Mesendoderm (in vitro differentiated cells): Measurements from ENCODE around the gene TMEM100.
A peak's percentile ranks its signal among the peaks of the same experiment; 100 is the strongest.

ENCODE experiments used
- DNase-seq: peaks from one replicate; pipeline ENCODE4 v3.0.0; 2013
- H2AK5ac ChIP-seq: 2 replicates; pipeline ENCODE4 v1.6.1; 2013; ENCODE audit warnings: low read length, inconsistent platforms
- H2BK120ac ChIP-seq: 2 replicates; pipeline ENCODE4 v1.6.1; 2013; ENCODE audit warnings: low read depth, mild to moderate bottlenecking, low read length, moderate library complexity, mixed read lengths
- H2BK15ac ChIP-seq: replicated peaks from 2 replicates; pipeline ENCODE4 v1.6.1; 2013; ENCODE audit warnings: low read depth, mild to moderate bottlenecking, moderate library complexity
- H2BK5ac ChIP-seq: 2 replicates; pipeline ENCODE4 v1.6.1; 2013; ENCODE audit warnings: low read length, inconsistent platforms
- H3K18ac ChIP-seq: 2 replicates; pipeline ENCODE4 v1.6.1; 2013; ENCODE audit warnings: mild to moderate bottlenecking, low read length, mixed read lengths
- H3K23ac ChIP-seq: one replicate; pipeline ENCODE4 v1.6.1; 2013; ENCODE audit warnings: low read length
- H3K27ac ChIP-seq: 2 replicates; pipeline ENCODE4 v1.5.1; 2013; ENCODE audit warnings: low read depth, mild to moderate bottlenecking, inconsistent platforms, low read length, moderate library complexity
- H3K27me3 ChIP-seq: 2 replicates; pipeline ENCODE4 v1.6.1; 2013; ENCODE audit warnings: low read length, control low read depth, mild to moderate bottlenecking, inconsistent platforms; ENCODE audit not compliant: insufficient read depth, poor library complexity
- H3K36me3 ChIP-seq: 2 replicates; pipeline ENCODE4 v1.6.1; 2013; ENCODE audit warnings: low read length, inconsistent platforms; ENCODE audit not compliant: control insufficient read depth, insufficient read depth
- H3K4ac ChIP-seq: one replicate; pipeline ENCODE4 v1.6.1; 2013; ENCODE audit warnings: low read depth, mild to moderate bottlenecking, low read length, moderate library complexity
- H3K4me1 ChIP-seq: 2 replicates; pipeline ENCODE4 v1.6.1; 2013; ENCODE audit warnings: low read depth, low read length, inconsistent platforms; ENCODE audit not compliant: control insufficient read depth
- H3K4me2 ChIP-seq: 2 replicates; pipeline ENCODE4 v1.6.1; 2013; ENCODE audit warnings: low read length
- H3K4me3 ChIP-seq: 2 replicates; pipeline ENCODE4 v1.5.1; 2013; ENCODE audit warnings: mild to moderate bottlenecking, low read length
- H3K56ac ChIP-seq: one replicate; pipeline ENCODE4 v1.6.1; 2013; ENCODE audit warnings: low read length
- H3K79me1 ChIP-seq: 2 replicates; pipeline ENCODE4 v1.6.1; 2013; ENCODE audit warnings: low read length, inconsistent platforms
- H3K79me2 ChIP-seq: 2 replicates; pipeline ENCODE4 v1.6.1; 2013; ENCODE audit warnings: mild to moderate bottlenecking, low read length; ENCODE audit not compliant: control insufficient read depth, insufficient read depth
- H3K9ac ChIP-seq: 2 replicates; pipeline ENCODE4 v1.6.1; 2013; ENCODE audit warnings: low read length, inconsistent platforms
- H4K5ac ChIP-seq: one replicate; pipeline ENCODE4 v1.6.1; 2013; ENCODE audit warnings: low read length
- H4K8ac ChIP-seq: one replicate; pipeline ENCODE4 v1.6.1; 2013; ENCODE audit warnings: low read depth, mild to moderate bottlenecking, control low read depth, low read length, moderate library complexity
- WGBS: extraction: QIAGEN DNeasy Blood & Tissue Kit; methylation state at CpG from one replicate; pipeline ENCODE4 v1.1.7; 2013; ENCODE audit warnings: low lambda C conversion rate, missing lambda C conversion rate; ENCODE audit not compliant: insufficient coverage; ENCODE audit errors: extremely low coverage; 5-methylcytosine and 5-hydroxymethylcytosine counted together

The TMEM100 gene

DNA sequence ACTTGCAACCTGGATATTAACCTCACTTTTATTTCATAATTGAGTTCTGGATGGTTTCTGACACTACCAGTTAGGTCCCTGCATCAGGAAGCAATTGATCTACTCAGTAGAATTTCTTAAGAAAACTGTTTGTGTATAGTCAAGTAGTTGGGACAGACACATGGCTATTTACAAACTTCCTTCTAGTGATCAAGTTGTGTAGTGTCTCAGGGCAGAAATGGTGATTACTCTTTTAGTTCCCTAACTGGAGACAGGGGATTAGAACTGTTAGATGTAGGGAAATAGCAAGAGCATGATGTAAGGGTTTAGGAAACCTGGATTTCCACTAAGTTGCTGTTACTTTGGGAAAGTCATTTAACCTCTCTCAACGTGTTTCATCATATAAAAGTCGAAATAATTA, 30.4 kb downstream of the TMEM100 start:
- no peak overlapping the region for H2BK15ac ChIP-seq
- no peaks in the 10 kb centered on the region for H3K4me1 ChIP-seq
- WGBS = no CpG with 5 or more reads among the region's 2 CpGs
- no peaks in the 10 kb centered on the region for H3K79me2 ChIP-seq
- H3K9ac ChIP-seq = no peak overlapping the region
- no peaks in the 10 kb centered on the region for H3K79me1 ChIP-seq
- no peaks in the 10 kb centered on the region for H3K36me3 ChIP-seq
- H3K27me3 ChIP-seq = no peaks in the 10 kb centered on the region
- H2BK5ac ChIP-seq = no peak overlapping the region
- no peak overlapping the region for H3K4me2 ChIP-seq
- H3K18ac ChIP-seq = no peak overlapping the region
- no peak overlapping the region for H2AK5ac ChIP-seq
- no peak overlapping the region for H3K4me3 ChIP-seq
- no peak overlapping the region for H4K5ac ChIP-seq
- no peak overlapping the region for H3K27ac ChIP-seq
- no peak overlapping the region for H4K8ac ChIP-seq
- no peak overlapping the region for H3K56ac ChIP-seq
- DNase-seq = peak; percentile 22
- H2BK120ac ChIP-seq = no peak overlapping the region
- H3K23ac ChIP-seq = no peak overlapping the region
- no peak overlapping the region for H3K4ac ChIP-seq

DNA sequence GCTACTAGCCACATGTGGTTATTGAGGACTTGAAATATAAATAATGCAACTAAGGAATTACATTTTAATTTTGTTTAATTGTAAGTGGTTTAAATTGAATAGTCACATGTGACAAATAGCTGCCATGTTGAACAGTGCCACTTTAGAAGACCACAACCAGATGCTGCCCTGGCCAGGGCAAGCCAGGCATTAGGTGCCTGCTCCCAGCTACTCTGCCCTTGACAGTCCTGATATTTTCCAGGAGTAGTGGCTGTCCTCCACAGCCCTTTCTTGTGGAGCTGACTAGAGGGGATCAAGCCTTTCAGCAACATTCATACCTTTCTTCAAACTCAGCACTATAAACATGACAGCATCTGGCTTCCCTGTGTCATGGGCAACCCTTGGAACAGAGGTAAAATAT, 31.0 kb downstream of the TMEM100 start:
- no peak overlapping the region for H3K4ac ChIP-seq
- H2BK5ac ChIP-seq = no peak overlapping the region
- H3K9ac ChIP-seq = no peak overlapping the region
- H3K4me3 ChIP-seq = no peak overlapping the region
- H3K79me1 ChIP-seq = no peaks in the 10 kb centered on the region
- H4K8ac ChIP-seq = no peak overlapping the region
- no peak overlapping the region for H2BK120ac ChIP-seq
- H3K27ac ChIP-seq = no peak overlapping the region
- no peak for DNase-seq
- no peak overlapping the region for H3K18ac ChIP-seq
- H2BK15ac ChIP-seq = no peak overlapping the region
- H3K56ac ChIP-seq = no peak overlapping the region
- H3K4me1 ChIP-seq = no peaks in the 10 kb centered on the region
- H2AK5ac ChIP-seq = no peak overlapping the region
- no peaks in the 10 kb centered on the region for H3K27me3 ChIP-seq
- H3K79me2 ChIP-seq = no peaks in the 10 kb centered on the region
- H3K36me3 ChIP-seq = no peaks in the 10 kb centered on the region
- H3K4me2 ChIP-seq = no peak overlapping the region
- no peak overlapping the region for H3K23ac ChIP-seq
- H4K5ac ChIP-seq = no peak overlapping the region

DNA sequence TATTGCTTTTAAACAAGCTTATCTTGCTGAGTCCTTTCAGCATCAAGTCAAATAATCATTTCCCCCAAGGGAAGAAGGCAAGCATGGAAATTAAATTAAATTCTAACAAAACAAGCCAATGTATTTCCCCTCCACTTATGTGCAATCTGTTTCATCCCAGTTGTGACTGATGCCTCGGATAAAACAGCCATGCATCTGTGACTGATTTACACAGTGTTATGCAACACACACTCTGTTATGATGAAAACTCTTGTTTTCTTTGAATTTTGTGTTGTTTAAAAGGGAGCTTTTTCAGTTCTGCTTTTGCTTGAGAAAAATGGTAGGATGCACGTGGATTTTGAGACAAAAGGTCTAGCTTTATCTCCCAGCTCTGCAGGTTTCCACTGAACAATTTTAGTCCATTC, 32.6 kb downstream of the TMEM100 start:
- Histone ChIP-seq H2AK5ac (no peak overlapping the region), H3K23ac (no peak overlapping the region), H3K27me3 (no peaks in the 10 kb centered on the region), H3K56ac (no peak overlapping the region), H3K9ac (no peak overlapping the region), H3K79me2 (no peaks in the 10 kb centered on the region), H3K36me3 (no peaks in the 10 kb centered on the region), H3K27ac (no peak overlapping the region), H2BK5ac (no peak overlapping the region), H3K79me1 (no peaks in the 10 kb centered on the region), H3K4ac (no peak overlapping the region), H3K4me1 (no peaks in the 10 kb centered on the region), H4K5ac (no peak overlapping the region), H2BK15ac (no peak overlapping the region), H3K4me3 (no peak overlapping the region), H4K8ac (no peak overlapping the region), H2BK120ac (no peak overlapping the region), H3K4me2 (no peak overlapping the region), H3K18ac (no peak overlapping the region)
- DNase-seq = no peak
- no CpG with 5 or more reads among the region's 2 CpGs for WGBS

DNA sequence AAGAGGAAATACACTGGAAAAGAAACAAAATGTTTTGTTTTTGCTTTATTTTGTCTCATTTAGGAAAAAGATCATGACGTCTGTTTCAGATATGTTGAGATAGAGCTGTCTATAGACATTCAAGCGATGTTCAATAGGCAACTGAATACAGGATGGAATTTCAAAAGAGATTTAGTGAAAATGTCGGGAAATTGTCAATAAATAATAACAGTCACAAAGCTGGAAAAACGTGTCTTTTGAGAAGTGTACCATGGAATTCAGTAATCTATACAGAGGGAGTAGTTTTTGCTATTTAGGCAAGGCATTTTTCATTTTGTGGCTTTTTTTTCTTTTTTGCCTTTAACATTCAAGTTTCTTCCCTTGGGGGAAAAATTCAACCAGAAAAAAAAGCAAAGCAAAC, 33.0 kb downstream of the TMEM100 start:
- no peaks in the 10 kb centered on the region for H3K79me1 ChIP-seq
- H2BK15ac ChIP-seq = no peak overlapping the region
- H3K36me3 ChIP-seq = no peaks in the 10 kb centered on the region
- DNase-seq = no peak
- no CpG with 5 or more reads among the region's 4 CpGs for WGBS
- H4K8ac ChIP-seq = no peak overlapping the region
- H3K18ac ChIP-seq = no peak overlapping the region
- no peak overlapping the region for H2BK120ac ChIP-seq
- H3K27me3 ChIP-seq = no peaks in the 10 kb centered on the region
- no peak overlapping the region for H3K4me3 ChIP-seq
- H3K27ac ChIP-seq = no peak overlapping the region
- no peak overlapping the region for H3K23ac ChIP-seq
- no peak overlapping the region for H3K4ac ChIP-seq
- no peak overlapping the region for H2BK5ac ChIP-seq
- H2AK5ac ChIP-seq = no peak overlapping the region
- no peaks in the 10 kb centered on the region for H3K79me2 ChIP-seq
- no peaks in the 10 kb centered on the region for H3K4me1 ChIP-seq
- no peak overlapping the region for H3K56ac ChIP-seq
- no peak overlapping the region for H3K4me2 ChIP-seq
- H3K9ac ChIP-seq = no peak overlapping the region
- no peak overlapping the region for H4K5ac ChIP-seq

DNA sequence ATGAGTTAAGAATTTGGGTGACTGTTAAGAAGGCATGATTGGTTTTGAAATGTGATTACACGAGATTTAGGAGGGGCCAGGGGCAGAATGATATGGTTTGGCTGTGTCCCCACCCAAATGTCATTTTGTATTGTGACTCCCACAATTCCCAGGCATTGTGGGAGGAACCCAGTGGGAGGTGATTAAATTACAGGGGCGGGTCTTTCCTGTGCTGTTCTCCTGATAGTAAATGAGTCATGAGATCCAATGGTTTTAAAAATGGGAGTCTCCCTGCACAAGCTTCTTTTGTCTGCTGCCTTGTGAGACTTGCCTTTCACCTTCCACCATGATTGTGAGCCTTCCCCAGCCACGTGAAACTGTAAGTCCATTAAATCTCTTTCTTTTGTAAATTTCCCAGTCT, 34.6 kb downstream of the TMEM100 start:
- H2AK5ac ChIP-seq = no peak overlapping the region
- H4K5ac ChIP-seq = no peak overlapping the region
- no peak overlapping the region for H2BK15ac ChIP-seq
- H3K79me1 ChIP-seq = no peaks in the 10 kb centered on the region
- no peak overlapping the region for H3K4me3 ChIP-seq
- H3K56ac ChIP-seq = no peak overlapping the region
- no peaks in the 10 kb centered on the region for H3K79me2 ChIP-seq
- H2BK5ac ChIP-seq = no peak overlapping the region
- no peaks in the 10 kb centered on the region for H3K36me3 ChIP-seq
- WGBS = no CpG with 5 or more reads among the region's 3 CpGs
- no peak overlapping the region for H3K23ac ChIP-seq
- no peaks in the 10 kb centered on the region for H3K27me3 ChIP-seq
- H4K8ac ChIP-seq = no peak overlapping the region
- H3K9ac ChIP-seq = no peak overlapping the region
- no peak overlapping the region for H3K4ac ChIP-seq
- no peak overlapping the region for H3K18ac ChIP-seq
- H2BK120ac ChIP-seq = no peak overlapping the region
- no peaks in the 10 kb centered on the region for H3K4me1 ChIP-seq
- DNase-seq = no peak
- H3K4me2 ChIP-seq = no peak overlapping the region
- H3K27ac ChIP-seq = no peak overlapping the region

DNA sequence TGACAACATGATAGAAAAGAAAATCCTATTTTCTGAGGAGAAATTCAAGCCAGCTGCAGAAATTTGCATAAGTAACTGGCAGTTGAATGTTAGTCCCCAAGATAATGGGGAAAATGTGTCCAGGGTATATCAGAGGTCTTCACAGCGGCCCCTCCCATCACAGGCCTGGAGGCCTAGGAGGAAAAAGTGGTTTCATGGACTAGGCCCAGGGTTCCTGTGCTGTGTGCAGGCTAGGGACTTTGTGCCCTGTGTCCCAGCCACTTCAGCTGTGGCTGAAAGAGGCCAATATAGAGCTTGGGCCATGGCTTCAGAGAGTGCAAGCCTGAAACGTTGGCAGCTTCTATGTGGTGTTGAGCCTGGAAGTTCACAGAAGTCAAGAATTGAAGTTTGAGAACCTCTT, 35.6 kb downstream of the TMEM100 start:
- H2BK5ac ChIP-seq = no peak overlapping the region
- no peak overlapping the region for H3K9ac ChIP-seq
- no peaks in the 10 kb centered on the region for H3K79me2 ChIP-seq
- no peak overlapping the region for H3K23ac ChIP-seq
- no peak overlapping the region for H3K4me3 ChIP-seq
- H4K5ac ChIP-seq = no peak overlapping the region
- H2BK15ac ChIP-seq = no peak overlapping the region
- no peak overlapping the region for H4K8ac ChIP-seq
- H3K36me3 ChIP-seq = no peaks in the 10 kb centered on the region
- no peaks in the 10 kb centered on the region for H3K4me1 ChIP-seq
- no peak overlapping the region for H3K4me2 ChIP-seq
- no CpG with 5 or more reads among the region's 2 CpGs for WGBS
- H2BK120ac ChIP-seq = no peak overlapping the region
- no peak for DNase-seq
- no peaks in the 10 kb centered on the region for H3K27me3 ChIP-seq
- no peak overlapping the region for H3K4ac ChIP-seq
- no peak overlapping the region for H3K18ac ChIP-seq
- H3K27ac ChIP-seq = no peak overlapping the region
- H3K56ac ChIP-seq = no peak overlapping the region
- no peaks in the 10 kb centered on the region for H3K79me1 ChIP-seq
- H2AK5ac ChIP-seq = no peak overlapping the region
